GM12878 (cell line): ENCODE data around the gene ARMH1. TPM values are rescaled to one million over a fixed set of nuclear protein-coding genes. Genes with fewer than 3 reads are reported as not detected.
A peak's percentile ranks its signal among the peaks of the same experiment; 100 is the strongest.

Source experiments
- ATAC-seq: fragments of 200-7000 bp; cut with Tn5 transposase; 3 replicates; pipeline ENCODE4 v1.9.1; 2020; ENCODE audit warnings: mild to moderate bottlenecking, moderate library complexity
- BruUV-seq: library from RNA; stranded (reverse); fragments of 400-500 nt; replicated peaks from 2 replicates; lab custom pipeline; 2021; lab: Mats Ljungman, UMichigan
- CTCF ChIA-PET: fragments of 300-600 bp; sonication (Branson Sonifier 250); formaldehyde crosslinking; extraction: SDS; loops from one replicate; lab custom pipeline; 2021; ENCODE audit warnings: inconsistent platforms; lab: Yijun Ruan, JAX
- POLR2A ChIA-PET: fragments of 350-600 bp; formaldehyde crosslinking; extraction: SDS; loops from one replicate; lab custom pipeline; 2021; ENCODE audit warnings: inconsistent platforms; lab: Charles Lee
- RAD21 ChIA-PET: fragments of 300-600 bp; sonication (Branson Sonifier 250); formaldehyde crosslinking; loops from one replicate; lab custom pipeline; 2023; ENCODE audit warnings: antibody characterized with exemption; ENCODE audit not compliant: unreplicated experiment; lab: Charles Lee
- SMC1A ChIA-PET: fragments of 300-600 bp; sonication (Branson Sonifier 250); formaldehyde crosslinking; loops from one replicate; lab custom pipeline; 2023; ENCODE audit not compliant: unreplicated experiment, uncharacterized antibody; lab: Charles Lee
- DNase-seq: peaks from one replicate; pipeline ENCODE4 v3.0.0-alpha.2; 2011; ENCODE audit warnings: low read depth, low spot score
- FAIRE-seq: peaks from 3 replicates; lab custom pipeline; 2011; peaks lifted over from hg19 to GRCh38; lab: Jason Lieb, UNC
- H2AFZ ChIP-seq: 2 replicates; pipeline ENCODE4 v1.6.0; 2011; ENCODE audit warnings: low read depth, low read length, control low read depth; ENCODE audit not compliant: control insufficient read depth
- H3K27ac ChIP-seq: 2 replicates; pipeline ENCODE4 v1.5.1; 2011; ENCODE audit warnings: control low read depth; ENCODE audit not compliant: control insufficient read depth, insufficient read depth
- H3K27me3 ChIP-seq, 2 experiments: replicated peaks in 1 of 2; 2 replicates each; pipeline versions ENCODE4 v1.6.0 to v1.6.1; 2011; ENCODE audit warnings: low read length in 1 of 2; ENCODE audit not compliant: control insufficient read depth in 2 of 2, insufficient read depth in 2 of 2
- H3K36me3 ChIP-seq, 2 experiments: 2 replicates each; pipeline ENCODE4 v1.5.1; 2011; ENCODE audit warnings: low read length in 1 of 2; ENCODE audit not compliant: control insufficient read depth in 2 of 2, insufficient read depth in 2 of 2
- H3K4me1 ChIP-seq: 2 replicates; pipeline ENCODE4 v1.6.1; 2011; ENCODE audit warnings: mild to moderate bottlenecking, low read length, moderate library complexity, mixed read lengths; ENCODE audit not compliant: control insufficient read depth, insufficient read depth
- H3K4me2 ChIP-seq: 2 replicates; pipeline ENCODE4 v1.6.0; 2011; ENCODE audit warnings: control low read depth; ENCODE audit not compliant: control insufficient read depth, insufficient read depth
- H3K4me3 ChIP-seq: fragments of 200-600 bp; sonication (generic); 2 replicates; pipeline ENCODE4 v1.5.1; 2016
- H3K79me2 ChIP-seq: 2 replicates; pipeline ENCODE4 v1.6.0; 2011; ENCODE audit warnings: low read length; ENCODE audit not compliant: control insufficient read depth, insufficient read depth
- H3K9ac ChIP-seq: 2 replicates; pipeline ENCODE4 v1.8.0; 2011; ENCODE audit warnings: low read length, control low read depth, mixed read lengths; ENCODE audit not compliant: control insufficient read depth, insufficient read depth
- H3K9me3 ChIP-seq: replicated peaks from 3 replicates; pipeline ENCODE4 v1.5.1; 2011; ENCODE audit warnings: mild to moderate bottlenecking, low read length; ENCODE audit not compliant: control insufficient read depth, insufficient read depth
- H4K20me1 ChIP-seq: 2 replicates; pipeline ENCODE4 v1.6.0; 2011; ENCODE audit not compliant: control insufficient read depth, insufficient read depth
- ASH2L ChIP-seq: fragments of 300-600, 200-600 bp; sonication (generic); IDR thresholded peaks from 2 replicates; pipeline ENCODE4 v1.6.1; 2017; ENCODE audit warnings: low read depth, mild to moderate bottlenecking, borderline replicate concordance
- ATF3 ChIP-seq: IDR thresholded peaks from 2 replicates; pipeline ENCODE4 v1.6.1; 2011; ENCODE audit warnings: low read depth, mild to moderate bottlenecking, low read length, moderate library complexity, borderline replicate concordance; ENCODE audit errors: extremely low read depth
- BMI1 ChIP-seq: fragments of 450-650 bp; IDR thresholded peaks from 2 replicates; pipeline ENCODE4 v1.6.1; 2016; ENCODE audit warnings: mild to moderate bottlenecking, moderate library complexity, borderline replicate concordance
- CREB1 ChIP-seq: IDR thresholded peaks from 2 replicates; pipeline ENCODE4 v1.6.1; 2012; ENCODE audit warnings: low read depth, mild to moderate bottlenecking, inconsistent platforms
- CTCF ChIP-seq, 3 experiments: IDR thresholded peaks in 2 of 3; conservative IDR thresholded peaks in 1 of 3; 2 replicates each; pipeline ENCODE4 v1.5.1; 2011; ENCODE audit warnings: low read depth in 3 of 3, low read length in 3 of 3, mild to moderate bottlenecking in 3 of 3, control low read depth in 2 of 3, moderate library complexity in 2 of 3, inconsistent platforms in 1 of 3, mixed read lengths in 1 of 3; ENCODE audit not compliant: control insufficient read depth in 2 of 3, insufficient read depth in 1 of 3; ENCODE audit errors: extremely low read depth in 1 of 3
- DPF2 ChIP-seq: fragments of 450-650 bp; IDR thresholded peaks from 2 replicates; pipeline ENCODE4 v1.6.1; 2017; ENCODE audit warnings: mild to moderate bottlenecking
- IKZF1 ChIP-seq: fragments of 450-650 bp; conservative IDR thresholded peaks from 2 replicates; pipeline ENCODE4 v1.6.1; 2017; ENCODE audit warnings: antibody characterized with exemption, mild to moderate bottlenecking
- IKZF2 ChIP-seq, 2 experiments: fragments of 450-650 bp; IDR thresholded peaks; 2 replicates each; pipeline ENCODE4 v1.6.1; 2017; ENCODE audit warnings: mild to moderate bottlenecking in 2 of 2, moderate library complexity in 2 of 2
- IRF4 ChIP-seq: IDR thresholded peaks from 2 replicates; pipeline ENCODE4 v1.6.1; 2011; ENCODE audit warnings: low read depth, low read length
- JUNB ChIP-seq: IDR thresholded peaks from 2 replicates; pipeline ENCODE4 v1.6.1; 2016; ENCODE audit warnings: antibody characterized with exemption, mild to moderate bottlenecking
- MTA2 ChIP-seq: fragments of 450-650 bp; IDR thresholded peaks from 2 replicates; pipeline ENCODE4 v1.6.1; 2016; ENCODE audit warnings: low read depth, mild to moderate bottlenecking, moderate library complexity
- NFIC ChIP-seq: IDR thresholded peaks from 2 replicates; pipeline ENCODE4 v1.6.1; 2012; ENCODE audit warnings: low read depth, mild to moderate bottlenecking, inconsistent platforms, low read length, moderate library complexity
- PAX5 ChIP-seq: IDR thresholded peaks from 2 replicates; pipeline ENCODE4 v1.6.1; 2011; ENCODE audit warnings: low read depth, low read length, borderline replicate concordance
- PAX8 ChIP-seq: fragments of 450-650 bp; IDR thresholded peaks from 2 replicates; pipeline ENCODE4 v1.6.1; 2017; ENCODE audit warnings: mild to moderate bottlenecking, moderate library complexity
- PKNOX1 ChIP-seq: fragments of 450-650 bp; IDR thresholded peaks from 2 replicates; pipeline ENCODE4 v1.6.1; 2016; ENCODE audit warnings: mild to moderate bottlenecking
- PML ChIP-seq: IDR thresholded peaks from 2 replicates; pipeline ENCODE4 v1.6.1; 2012; ENCODE audit warnings: low read length, inconsistent platforms
- POU2F2 ChIP-seq: IDR thresholded peaks from 3 replicates; pipeline ENCODE4 v1.6.1; 2011; ENCODE audit warnings: low read depth, mild to moderate bottlenecking, low read length, borderline replicate concordance
- RBBP5 ChIP-seq: fragments of 200-600 bp; sonication (generic); conservative IDR thresholded peaks from 2 replicates; pipeline ENCODE4 v1.6.1; 2016
- RUNX3 ChIP-seq: IDR thresholded peaks from 2 replicates; pipeline ENCODE4 v1.6.1; 2012; ENCODE audit warnings: low read length, inconsistent platforms
- SUPT20H ChIP-seq: IDR thresholded peaks from 2 replicates; pipeline ENCODE4 v1.6.1; 2011; ENCODE audit warnings: low read depth, mild to moderate bottlenecking, low read length, moderate library complexity, borderline replicate concordance; ENCODE audit not compliant: control insufficient read depth
- TAF1 ChIP-seq: IDR thresholded peaks from 2 replicates; pipeline ENCODE4 v1.6.1; 2011; ENCODE audit warnings: mild to moderate bottlenecking, low read depth, low read length, borderline replicate concordance
- YY1 ChIP-seq: IDR thresholded peaks from 2 replicates; pipeline ENCODE4 v1.6.1; 2011; ENCODE audit warnings: low read depth, mild to moderate bottlenecking, low read length
- ZSCAN29 ChIP-seq: fragments of 450-650 bp; IDR thresholded peaks from 2 replicates; pipeline ENCODE4 v1.6.1; 2017; ENCODE audit warnings: mild to moderate bottlenecking, moderate library complexity
- ZZZ3 ChIP-seq: IDR thresholded peaks from 2 replicates; pipeline ENCODE4 v1.6.1; 2011; ENCODE audit warnings: low read depth; ENCODE audit not compliant: control insufficient read depth, insufficient read length
- WGBS: methylation state at CpG from one replicate; pipeline ENCODE4 v1.1.6; 2016; ENCODE audit warnings: low lambda C conversion rate; ENCODE audit not compliant: insufficient replicate concordance, insufficient coverage; ENCODE audit errors: missing lambda C conversion rate; 5-methylcytosine and 5-hydroxymethylcytosine counted together
- in situ Hi-C: fragments of 300-500 bp; cut with MboI; formaldehyde crosslinking; loops from 9 replicates; pipeline ENCODE4 v1.14.3; 2018; ENCODE audit warnings: mixed read lengths
- intact Hi-C: fragments of 100-400 bp; cut with micrococcal nuclease; formaldehyde crosslinking; loops from one replicate; pipeline ENCODE4 v1.14.2; 2022; ENCODE audit not compliant: unreplicated experiment
- polyA plus RNA-seq, 11 experiments: library from polyadenylated mRNA; depleted of rRNA in 4 of 11; unstranded in 6 of 11; stranded (reverse) in 5 of 11; fragments of >200 nt; fragmentation: Nextera tagmentation in 4 of 11; fragmentation: Illumina TruSeq in 1 of 11; extraction: Ambion mirVana in 4 of 11; extraction: Trizol in 1 of 11; gene quantifications; 1 replicate in 1 of 11; 2 replicates in 10 of 11; pipeline versions ENCODE4 v1.2.1 to v1.2.3, GENCODE V29; 2011 to 2016; ENCODE audit warnings: inconsistent platforms in 2 of 11, missing spikeins in 2 of 11, low read depth in 1 of 11
- total RNA-seq, 4 experiments: library from RNA; depleted of rRNA in 3 of 4; stranded (reverse); fragments of >200 nt in 3 of 4; fragmentation: Illumina TruSeq in 1 of 4; extraction: Trizol in 1 of 4; gene quantifications; 2 replicates each; pipeline versions ENCODE4 v1.2.1 to v1.2.3, GENCODE V29; 2013 to 2021

ARMH1 gene
- total and polyA plus RNA-seq, 10 of the 15 experiments (the other 5 are each of a cell fraction or from before 2014, with no cell fraction given), result 0.93 to 43.9 (median 8.2) TPM

GRCh38 chr1:44684525-44684924 lies 10.0 kb downstream of the ARMH1 start:
- H3K4me2 ChIP-seq, result peak overlapping the region; percentile 50
- TF ChIP-seq JUNB, result peak; percentile 89
- TF ChIP-seq ZSCAN29, result no peak
- TF ChIP-seq NFIC, result peak; percentile 93
- TF ChIP-seq CREB1, result peak; percentile 39; the same call in 1 of the 2 replicates
- 0 out of 2 replicates have a peak, but pooled peaks have one; percentile 19 for TF ChIP-seq MTA2
- peak; percentile 34 to 53; a peak in 3 of 4 replicates for TF ChIP-seq IKZF2 (IDR thresholded peaks at IDR 0.05)
- TF ChIP-seq TAF1, result peak; percentile 21; the same call in 1 of the 2 replicates
- peak; percentile 60 for TF ChIP-seq IKZF1
- TF ChIP-seq IRF4, result peak; percentile 86
- TF ChIP-seq BMI1, result no peak
- no peak for TF ChIP-seq ATF3
- TF ChIP-seq PKNOX1, result no peak
- 0 out of 2 replicates have a peak, but pooled peaks have one; percentile 10 for TF ChIP-seq YY1
- TF ChIP-seq PAX8, result no peak
- TF ChIP-seq PAX5, result peak; percentile 87; the same call in 1 of the 2 replicates
- no peak for TF ChIP-seq RBBP5
- TF ChIP-seq CTCF (IDR thresholded peaks at IDR 0.05 in 2 of 3, conservative IDR thresholded peaks at IDR 0.05 in 1 of 3; ENCODE audit: control insufficient read depth in 2 of 3, extremely low read depth in 1 of 3, insufficient read depth in 1 of 3, low read depth in 3 of 3, low read length in 3 of 3), result peak in 1 of 3 experiments; percentile 22; a peak in 1 of 6 replicates
- peak; percentile 97 for TF ChIP-seq RUNX3
- no peak for TF ChIP-seq ASH2L
- TF ChIP-seq PML, result 0 out of 2 replicates have a peak, but pooled peaks have one; percentile 64
- no peak for TF ChIP-seq SUPT20H
- peak; percentile 48; the same call in 1 of the 2 replicates for TF ChIP-seq DPF2
- peak; percentile 23; the same call in 1 of the 3 replicates for TF ChIP-seq POU2F2
- no peak for TF ChIP-seq ZZZ3

More at GRCh38 chr1:44684525-44684924, 10.0 kb downstream of the ARMH1 start:
- in situ Hi-C loops (no loop called here), intact Hi-C loops (no loop called here)
- no peaks in the 10 kb centered on the region for H3K36me3 ChIP-seq
- POLR2A ChIA-PET, result interaction anchor here (0.5 to 2.8 kb wide), 3 partner anchors 10 to 857 kb away, joined by 3 to 29 read pairs (median 5); partner anchors contain the start of genes ARMH1 and TMEM53
- BruUV-seq, result no TSS peak
- DNase-seq, result peak; percentile 81
- CTCF ChIA-PET, result interaction anchor here (0.6 to 3.1 kb wide), 9 partner anchors 10 to 92 kb away, joined by 3 to 17 read pairs (median 5); partner anchors contain the start of genes ARMH1, RNU5D-1 and TMEM53
- H3K4me1 ChIP-seq, result peaks cover 20% of the 10 kb centered on the region
- RAD21 ChIA-PET, result interaction anchor here (0.7 to 2.3 kb wide), 5 partner anchors 10 to 37 kb away, joined by 3 to 11 read pairs (median 4); partner anchors contain the start of genes ARMH1 and TMEM53
- no peaks in the 10 kb centered on the region for H3K79me2 ChIP-seq
- SMC1A ChIA-PET, result interaction anchor here (0.9 to 2.6 kb wide), 11 partner anchors 8 to 328 kb away, joined by 3 to 15 read pairs (median 5); partner anchors contain the start of genes ARMH1, TMEM53 and UROD
- FAIRE-seq, result peak; percentile 87
- H4K20me1 ChIP-seq, result no peaks in the 10 kb centered on the region
- peak; percentile 96 for ATAC-seq
- no peak overlapping the region; the same call in 1 of the 2 replicates for H3K9ac ChIP-seq
- H3K27ac ChIP-seq, result peak overlapping the region; percentile 77
- H3K27me3 ChIP-seq, result no peaks in the 10 kb centered on the region
- H3K4me3 ChIP-seq, result no peak overlapping the region
- 0% methylated on average over 1 of the region's 1 CpG for WGBS
- peak overlapping the region; percentile 13 for H2AFZ ChIP-seq
- H3K9me3 ChIP-seq, result no peaks in the 10 kb centered on the region
